HepG2 (cell line): ENCODE results near the gene MAN2A2. TPM values are rescaled to one million over a fixed set of nuclear protein-coding genes. Genes with fewer than 3 reads are reported as not detected.

Experiments used
- CBFB ChIP-seq: sonication (generic); formaldehyde crosslinking; IDR thresholded peaks from 2 replicates; pipeline ENCODE4 v1.4.0; 2020; ENCODE audit warnings: missing genetic modification reagents
- GABPB1 ChIP-seq: IDR thresholded peaks from 2 replicates; pipeline ENCODE4 v1.6.1; 2016; ENCODE audit warnings: mild to moderate bottlenecking, missing genetic modification reagents, moderate library complexity, missing compliant biosample characterization
- GLI4 ChIP-seq: sonication (generic); formaldehyde crosslinking; IDR thresholded peaks from 2 replicates; pipeline ENCODE4 v1.5.1; 2020; ENCODE audit warnings: missing genetic modification reagents, mild to moderate bottlenecking, moderate library complexity, borderline replicate concordance
- HHEX ChIP-seq: IDR thresholded peaks from 2 replicates; pipeline ENCODE4 v1.6.1; 2016; ENCODE audit warnings: control low read depth
- IKZF1 ChIP-seq: fragments of 450-650 bp; IDR thresholded peaks from 2 replicates; pipeline ENCODE4 v1.7.1; 2016
- KAT8 ChIP-seq: IDR thresholded peaks from 2 replicates; pipeline ENCODE4 v1.6.1; 2016; ENCODE audit warnings: missing genetic modification reagents, missing compliant biosample characterization
- KLF6 ChIP-seq: IDR thresholded peaks from 2 replicates; pipeline ENCODE4 v1.8.0; 2016; ENCODE audit warnings: missing biosample characterization, missing genetic modification reagents
- MED8 ChIP-seq: sonication (generic); formaldehyde crosslinking; IDR thresholded peaks from 2 replicates; pipeline ENCODE4 v1.8.1; 2023; ENCODE audit warnings: mild to moderate bottlenecking, missing genetic modification reagents; ENCODE audit not compliant: insufficient replicate concordance
- NCOA1 ChIP-seq: sonication (generic); formaldehyde crosslinking; IDR thresholded peaks from 2 replicates; pipeline ENCODE4 v1.9.0; 2021; ENCODE audit warnings: missing genetic modification reagents
- NCOA5 ChIP-seq: sonication (generic); formaldehyde crosslinking; IDR thresholded peaks from 2 replicates; pipeline ENCODE4 v1.4.0; 2020; ENCODE audit warnings: missing genetic modification reagents
- SOX13 ChIP-seq, 3 experiments: fragments of 450-650 bp in 1 of 3; sonication (generic) in 1 of 3; formaldehyde crosslinking in 1 of 3; IDR thresholded peaks in 2 of 3; conservative IDR thresholded peaks in 1 of 3; 2 replicates each; pipeline versions ENCODE4 v1.5.0 to v1.6.1; 2016 to 2020; ENCODE audit warnings: antibody characterized with exemption in 1 of 3, mild to moderate bottlenecking in 1 of 3, missing compliant biosample characterization in 1 of 3, missing genetic modification reagents in 1 of 3, moderate library complexity in 1 of 3
- SYNCRIP ChIP-seq: fragments of 200-400 bp; formaldehyde crosslinking; IDR thresholded peaks from 2 replicates; pipeline ENCODE4 v1.6.1; 2018; ENCODE audit warnings: mild to moderate bottlenecking, low read depth, low read length; ENCODE audit not compliant: insufficient read depth
- ZFY ChIP-seq: sonication (generic); formaldehyde crosslinking; IDR thresholded peaks from 2 replicates; pipeline ENCODE4 v1.4.0; 2020; ENCODE audit warnings: missing genetic modification reagents
- ZNF12 ChIP-seq: sonication (generic); formaldehyde crosslinking; IDR thresholded peaks from 2 replicates; pipeline ENCODE4 v1.5.0; 2020; ENCODE audit warnings: missing genetic modification reagents
- ZNF264 ChIP-seq: sonication (generic); formaldehyde crosslinking; IDR thresholded peaks from 2 replicates; pipeline ENCODE4 v1.4.0; 2020; ENCODE audit warnings: missing genetic modification reagents
- ZNF354B ChIP-seq: sonication (generic); formaldehyde crosslinking; IDR thresholded peaks from 2 replicates; pipeline ENCODE4 v1.8.0; 2022; ENCODE audit warnings: mild to moderate bottlenecking, missing genetic modification reagents
- ZNF468 ChIP-seq: sonication (generic); formaldehyde crosslinking; IDR thresholded peaks from 2 replicates; pipeline ENCODE4 v1.8.0; 2022; ENCODE audit warnings: mild to moderate bottlenecking, moderate library complexity, missing genetic modification reagents
- ZNF496 ChIP-seq: sonication (generic); formaldehyde crosslinking; IDR thresholded peaks from 2 replicates; pipeline ENCODE4 v1.8.1; 2023; ENCODE audit warnings: mild to moderate bottlenecking, moderate library complexity, missing genetic modification reagents; ENCODE audit not compliant: insufficient replicate concordance
- ZNF652 ChIP-seq: IDR thresholded peaks from 2 replicates; pipeline ENCODE4 v1.6.1; 2016; ENCODE audit warnings: low read depth, borderline replicate concordance
- ZNF792 ChIP-seq: IDR thresholded peaks from 2 replicates; pipeline ENCODE4 v1.6.1; 2016
- ZNF83 ChIP-seq: sonication (generic); formaldehyde crosslinking; IDR thresholded peaks from 2 replicates; pipeline ENCODE4 v1.4.0; 2020; ENCODE audit warnings: missing genetic modification reagents, mild to moderate bottlenecking, borderline replicate concordance
- ZSCAN30 ChIP-seq: sonication (generic); formaldehyde crosslinking; IDR thresholded peaks from 2 replicates; pipeline ENCODE4 v1.5.0; 2020; ENCODE audit warnings: mild to moderate bottlenecking, missing genetic modification reagents
- polyA plus RNA-seq, 8 experiments: library from polyadenylated mRNA; depleted of rRNA in 3 of 8; stranded (reverse) in 7 of 8; unstranded in 1 of 8; fragments of >200 nt; fragmentation: Illumina TruSeq in 4 of 8; extraction: Trizol in 4 of 8; gene quantifications; 2 replicates each; pipeline versions ENCODE4 v1.2.1 to v1.2.3, GENCODE V29; 2011 to 2016; ENCODE audit warnings: low read depth in 4 of 8, missing spikeins in 1 of 8, mixed read lengths in 1 of 8; ENCODE audit not compliant: insufficient read depth in 1 of 8
- total RNA-seq, 5 experiments: library from RNA; depleted of rRNA; stranded (reverse); fragments of >200 nt; fragmentation: Illumina TruSeq; extraction: Trizol; gene quantifications; 2 replicates each; pipeline ENCODE4 v1.2.3, GENCODE V29; 2016; ENCODE audit warnings: low read depth in 1 of 5
- TF ChIP-seq, protein P1 (sequence below): sonication (generic); formaldehyde crosslinking; conservative IDR thresholded peaks from 2 replicates; pipeline ENCODE4 v1.8.0; 2022; ENCODE audit warnings: mild to moderate bottlenecking, moderate library complexity, missing genetic modification reagents
- TF ChIP-seq, protein P2 (sequence below): sonication (generic); formaldehyde crosslinking; IDR thresholded peaks from 2 replicates; pipeline ENCODE4 v1.4.0; 2020; ENCODE audit warnings: missing genetic modification reagents
- TF ChIP-seq, protein P3 (sequence below): sonication (generic); formaldehyde crosslinking; IDR thresholded peaks from 2 replicates; pipeline ENCODE4 v1.4.0; 2020; ENCODE audit warnings: mild to moderate bottlenecking, missing genetic modification reagents

MAN2A2 gene
- total and polyA plus RNA-seq, 2 of the 13 experiments (the other 11 are each of a cell fraction or from before 2014, with no cell fraction given): 17.5 to 51.5 TPM

DNA sequence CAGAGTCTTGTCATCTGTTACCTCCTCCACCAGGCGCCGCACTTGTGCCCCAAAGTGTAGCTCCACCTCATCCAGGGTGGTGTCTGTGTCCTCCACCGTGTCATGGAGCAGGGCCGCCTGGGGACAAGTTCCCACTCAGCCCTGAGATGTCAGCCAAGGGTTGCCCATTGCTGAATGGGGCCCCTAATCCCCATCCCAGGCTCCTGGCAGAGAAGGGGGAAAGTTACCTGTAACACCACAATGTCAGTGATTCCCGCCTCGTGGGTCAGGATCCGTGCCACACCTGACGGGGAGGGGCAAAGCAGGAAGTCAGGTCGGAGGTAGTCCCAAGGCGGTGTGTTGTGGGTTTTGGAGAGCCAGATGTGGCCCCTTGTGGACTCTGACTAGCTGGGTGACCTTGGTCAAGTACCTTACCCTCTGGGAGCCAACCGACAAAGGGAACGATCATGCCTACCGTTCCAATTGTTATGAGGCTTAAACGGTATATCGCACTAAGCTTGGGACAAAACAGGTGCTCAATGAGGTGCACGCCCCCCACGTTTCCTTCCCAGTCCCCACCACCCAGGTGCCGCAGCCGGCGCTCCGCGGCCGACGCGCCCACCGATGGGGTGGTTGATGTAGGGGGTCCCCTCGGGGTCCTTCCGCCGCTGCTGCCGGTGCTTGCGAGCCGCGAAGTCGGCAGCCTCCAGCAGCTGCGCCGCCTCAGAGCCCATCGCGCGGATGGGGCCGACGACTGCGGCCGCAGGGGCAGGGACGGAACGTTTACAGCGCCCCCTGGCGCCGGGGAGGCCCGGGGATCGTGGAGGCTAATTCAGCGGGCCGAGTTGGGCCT is 28.9 kb downstream of the MAN2A2 start, which contains the start of gene HDDC3 (continued):
- TF ChIP-seq, protein P1, sequence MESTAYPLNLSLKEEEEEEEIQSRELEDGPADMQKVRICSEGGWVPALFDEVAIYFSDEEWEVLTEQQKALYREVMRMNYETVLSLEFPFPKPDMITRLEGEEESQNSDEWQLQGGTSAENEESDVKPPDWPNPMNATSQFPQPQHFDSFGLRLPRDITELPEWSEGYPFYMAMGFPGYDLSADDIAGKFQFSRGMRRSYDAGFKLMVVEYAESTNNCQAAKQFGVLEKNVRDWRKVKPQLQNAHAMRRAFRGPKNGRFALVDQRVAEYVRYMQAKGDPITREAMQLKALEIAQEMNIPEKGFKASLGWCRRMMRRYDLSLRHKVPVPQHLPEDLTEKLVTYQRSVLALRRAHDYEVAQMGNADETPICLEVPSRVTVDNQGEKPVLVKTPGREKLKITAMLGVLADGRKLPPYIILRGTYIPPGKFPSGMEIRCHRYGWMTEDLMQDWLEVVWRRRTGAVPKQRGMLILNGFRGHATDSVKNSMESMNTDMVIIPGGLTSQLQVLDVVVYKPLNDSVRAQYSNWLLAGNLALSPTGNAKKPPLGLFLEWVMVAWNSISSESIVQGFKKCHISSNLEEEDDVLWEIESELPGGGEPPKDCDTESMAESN (CRISPR knock-in tag): 0 out of 2 replicates have a peak, but pooled peaks have one; percentile 27
- no peak; the same call in 1 of the 2 replicates for TF ChIP-seq KLF6
- TF ChIP-seq ZSCAN30: no peak
- peak; percentile 79; the same call in 1 of the 2 replicates for TF ChIP-seq GLI4 (CRISPR knock-in tag)
- TF ChIP-seq ZFY (CRISPR knock-in tag): peak; percentile 91
- peak; percentile 86 for TF ChIP-seq MED8
- peak; percentile 78; the same call in 1 of the 2 replicates for TF ChIP-seq CBFB (CRISPR knock-in tag)
- no peak for TF ChIP-seq ZNF496 (CRISPR knock-in tag)
- TF ChIP-seq, protein P2, sequence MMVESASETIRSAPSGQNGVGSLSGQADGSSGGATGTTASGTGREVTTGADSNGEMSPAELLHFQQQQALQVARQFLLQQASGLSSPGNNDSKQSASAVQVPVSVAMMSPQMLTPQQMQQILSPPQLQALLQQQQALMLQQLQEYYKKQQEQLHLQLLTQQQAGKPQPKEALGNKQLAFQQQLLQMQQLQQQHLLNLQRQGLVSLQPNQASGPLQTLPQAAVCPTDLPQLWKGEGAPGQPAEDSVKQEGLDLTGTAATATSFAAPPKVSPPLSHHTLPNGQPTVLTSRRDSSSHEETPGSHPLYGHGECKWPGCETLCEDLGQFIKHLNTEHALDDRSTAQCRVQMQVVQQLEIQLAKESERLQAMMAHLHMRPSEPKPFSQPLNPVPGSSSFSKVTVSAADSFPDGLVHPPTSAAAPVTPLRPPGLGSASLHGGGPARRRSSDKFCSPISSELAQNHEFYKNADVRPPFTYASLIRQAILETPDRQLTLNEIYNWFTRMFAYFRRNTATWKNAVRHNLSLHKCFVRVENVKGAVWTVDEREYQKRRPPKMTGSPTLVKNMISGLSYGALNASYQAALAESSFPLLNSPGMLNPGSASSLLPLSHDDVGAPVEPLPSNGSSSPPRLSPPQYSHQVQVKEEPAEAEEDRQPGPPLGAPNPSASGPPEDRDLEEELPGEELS (CRISPR knock-in tag): peak; percentile 29
- no peak for TF ChIP-seq SOX13 (IDR thresholded peaks at IDR 0.05)
- TF ChIP-seq SOX13 (CRISPR knock-in tag; conservative IDR thresholded peaks at IDR 0.05 in 1 of 2, IDR thresholded peaks at IDR 0.05 in 1 of 2): peak in 1 of 2 experiments; percentile 48; a peak in 2 of 4 replicates
- TF ChIP-seq NCOA5 (CRISPR knock-in tag): no peak
- TF ChIP-seq ZNF792 (CRISPR knock-in tag): peak; percentile 94
- TF ChIP-seq SYNCRIP: no peak
- TF ChIP-seq, protein P3, sequence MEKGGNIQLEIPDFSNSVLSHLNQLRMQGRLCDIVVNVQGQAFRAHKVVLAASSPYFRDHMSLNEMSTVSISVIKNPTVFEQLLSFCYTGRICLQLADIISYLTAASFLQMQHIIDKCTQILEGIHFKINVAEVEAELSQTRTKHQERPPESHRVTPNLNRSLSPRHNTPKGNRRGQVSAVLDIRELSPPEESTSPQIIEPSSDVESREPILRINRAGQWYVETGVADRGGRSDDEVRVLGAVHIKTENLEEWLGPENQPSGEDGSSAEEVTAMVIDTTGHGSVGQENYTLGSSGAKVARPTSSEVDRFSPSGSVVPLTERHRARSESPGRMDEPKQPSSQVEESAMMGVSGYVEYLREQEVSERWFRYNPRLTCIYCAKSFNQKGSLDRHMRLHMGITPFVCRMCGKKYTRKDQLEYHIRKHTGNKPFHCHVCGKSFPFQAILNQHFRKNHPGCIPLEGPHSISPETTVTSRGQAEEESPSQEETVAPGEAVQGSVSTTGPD (CRISPR knock-in tag): no peak
- TF ChIP-seq NCOA1: peak; percentile 90
- TF ChIP-seq ZNF652 (CRISPR knock-in tag): no peak
- TF ChIP-seq ZNF354B (CRISPR knock-in tag): no peak
- TF ChIP-seq ZNF468 (CRISPR knock-in tag): no peak
- TF ChIP-seq KAT8 (CRISPR knock-in tag): peak; percentile 91
- TF ChIP-seq IKZF1: no peak
- peak; percentile 64; the same call in 1 of the 2 replicates for TF ChIP-seq ZNF264 (CRISPR knock-in tag)
- TF ChIP-seq HHEX (CRISPR knock-in tag): no peak
- no peak for TF ChIP-seq ZNF83 (CRISPR knock-in tag)
- TF ChIP-seq ZNF12 (CRISPR knock-in tag): no peak
- TF ChIP-seq GABPB1: peak; percentile 89
